CD14-positive monocyte (primary cell): ENCODE measurements around the gene MT2A. TPM values are rescaled to one million over a fixed set of nuclear protein-coding genes. Genes with fewer than 3 reads are reported as not detected.

ENCODE experiments used
- DNase-seq, 3 donors: peaks; one replicate each; pipeline ENCODE4 v3.0.0-alpha.2; 2011 to 2022
- H2AFZ ChIP-seq: 2 replicates; pipeline ENCODE4 v1.6.0; 2012; ENCODE audit warnings: mild to moderate bottlenecking, low read depth, low read length, inconsistent platforms; ENCODE audit not compliant: insufficient read depth, poor library complexity, severe bottlenecking
- H3K27ac ChIP-seq, 2 donors: 1 replicate in 1 of 2; 2 replicates in 1 of 2; pipeline ENCODE4 v1.5.1; 2012 to 2013; ENCODE audit warnings: low read length in 2 of 2, control low read depth in 1 of 2, inconsistent platforms in 1 of 2, low read depth in 1 of 2, mild to moderate bottlenecking in 1 of 2
- H3K27me3 ChIP-seq, 2 donors: one replicate each; pipeline versions ENCODE4 v1.6.0 to v1.6.1; 2011 to 2013; ENCODE audit warnings: low read length in 2 of 2; ENCODE audit not compliant: control insufficient read depth in 2 of 2, insufficient read depth in 2 of 2
- H3K36me3 ChIP-seq, 2 donors: replicated peaks in 1 of 2; 1 replicate in 1 of 2; 2 replicates in 1 of 2; pipeline versions ENCODE4 v1.5.1 to v1.6.1; 2012 to 2013; ENCODE audit warnings: low read length in 2 of 2, control low read depth in 1 of 2, inconsistent platforms in 1 of 2, mild to moderate bottlenecking in 1 of 2; ENCODE audit not compliant: insufficient read depth in 2 of 2, control insufficient read depth in 1 of 2
- H3K4me1 ChIP-seq, 2 donors: 1 replicate in 1 of 2; 2 replicates in 1 of 2; pipeline versions ENCODE4 v1.5.1 to v1.6.1; 2012 to 2013; ENCODE audit warnings: low read length in 2 of 2, control low read depth in 1 of 2, inconsistent platforms in 1 of 2, mild to moderate bottlenecking in 1 of 2, moderate library complexity in 1 of 2; ENCODE audit not compliant: insufficient read depth in 2 of 2, control insufficient read depth in 1 of 2
- H3K4me2 ChIP-seq: replicated peaks from 2 replicates; pipeline ENCODE3; 2012; ENCODE audit warnings: low read length, moderate library complexity, mild to moderate bottlenecking; ENCODE audit not compliant: poor library complexity, severe bottlenecking; ENCODE audit errors: extremely low read depth
- H3K4me3 ChIP-seq, 3 experiments: fragments of 200-600 bp in 1 of 3; sonication (generic) in 1 of 3; replicated peaks in 1 of 3; 1 replicate in 2 of 3; 2 replicates in 1 of 3; pipeline ENCODE4 v1.5.1; 2011 to 2013; ENCODE audit warnings: low read length in 3 of 3, mild to moderate bottlenecking in 3 of 3, control low read depth in 2 of 3, low read depth in 2 of 3, inconsistent platforms in 1 of 3, moderate library complexity in 1 of 3
- H3K79me2 ChIP-seq: 2 replicates; pipeline ENCODE4 v1.6.0; 2012; ENCODE audit warnings: mild to moderate bottlenecking, control low read depth, inconsistent platforms, low read length, moderate library complexity; ENCODE audit not compliant: insufficient read depth
- H3K9ac ChIP-seq: 2 replicates; pipeline ENCODE4 v1.6.0; 2017; ENCODE audit warnings: low read length, mild to moderate bottlenecking; ENCODE audit not compliant: insufficient read depth, poor library complexity, severe bottlenecking
- H3K9me3 ChIP-seq, 2 donors: replicated peaks in 1 of 2; 1 replicate in 1 of 2; 2 replicates in 1 of 2; pipeline versions ENCODE4 v1.5.1 to v1.6.1; 2012 to 2013; ENCODE audit warnings: low read length in 2 of 2, control low read depth in 1 of 2; ENCODE audit not compliant: control insufficient read depth in 1 of 2, insufficient read depth in 1 of 2
- H4K20me1 ChIP-seq: 2 replicates; pipeline ENCODE4 v1.6.0; 2012; ENCODE audit warnings: mild to moderate bottlenecking, low read length, control low read depth, moderate library complexity; ENCODE audit not compliant: insufficient read depth
- H3K27ac Mint-ChIP-seq, 7 donors: one replicate each; pipeline ENCODE4 v1.8.0; 2020; ENCODE audit warnings: mild to moderate bottlenecking in 7 of 7, mixed read lengths in 7 of 7, moderate library complexity in 6 of 7, inconsistent platforms in 2 of 7
- H3K27me3 Mint-ChIP-seq, 3 donors: one replicate each; pipeline ENCODE4 v1.8.0; 2021 to 2022; ENCODE audit warnings: low read depth in 3 of 3, mild to moderate bottlenecking in 3 of 3, mixed read lengths in 3 of 3, moderate library complexity in 3 of 3, inconsistent platforms in 1 of 3
- H3K36me3 Mint-ChIP-seq, 2 donors: one replicate each; pipeline ENCODE4 v1.8.0; 2020; ENCODE audit warnings: mixed read lengths in 2 of 2, inconsistent platforms in 1 of 2, mild to moderate bottlenecking in 1 of 2
- H3K4me1 Mint-ChIP-seq: one replicate; pipeline ENCODE4 v1.8.0; 2020; ENCODE audit warnings: mild to moderate bottlenecking, mixed read lengths
- H3K4me3 Mint-ChIP-seq, 2 donors: one replicate each; pipeline ENCODE4 v1.8.0; 2020; ENCODE audit warnings: mild to moderate bottlenecking in 2 of 2, mixed read lengths in 2 of 2, moderate library complexity in 1 of 2
- H3K9me3 Mint-ChIP-seq, 7 donors: one replicate each; pipeline ENCODE4 v1.8.0; 2020 to 2022; ENCODE audit warnings: mixed read lengths in 7 of 7, mild to moderate bottlenecking in 6 of 7, moderate library complexity in 6 of 7, inconsistent platforms in 2 of 7
- CTCF ChIP-seq: fragments of 200-600 bp; IDR thresholded peaks from one replicate; pipeline ENCODE4 v1.8.0; 2022; ENCODE audit warnings: antibody characterized with exemption, mild to moderate bottlenecking
- WGBS: methylation state at CpG from one replicate; pipeline ENCODE4 v1.1.5; 2013; ENCODE audit warnings: missing lambda C conversion rate; ENCODE audit not compliant: insufficient coverage; 5-methylcytosine and 5-hydroxymethylcytosine counted together
- intact Hi-C, 2 donors: fragments of 100-400 bp; cut with micrococcal nuclease; formaldehyde crosslinking; loops; one replicate each; pipeline versions ENCODE4 v1.15.0 to v1.15.1; 2023
- polyA plus RNA-seq, 3 donors: library from polyadenylated mRNA; depleted of rRNA in 1 of 3; unstranded in 2 of 3; stranded (reverse) in 1 of 3; fragments of 300-500 nt in 2 of 3; fragments of >200 nt in 1 of 3; fragmentation: Illumina TruSeq in 2 of 3; gene quantifications; 1 replicate in 2 of 3; 2 replicates in 1 of 3; pipeline ENCODE4 v1.2.3, GENCODE V29; 2012 to 2021

MT2A gene
- polyA plus RNA-seq, 3 donors, result 26.8 to 228 (median 126) TPM

GRCh38 chr16:56571525-56571924 is 36.9 kb upstream of the MT2A start:
- no peaks in the 10 kb centered on the region for H3K9me3 ChIP-seq
- TF ChIP-seq CTCF, result no peak
- Mint-ChIP-seq H3K27me3 (peaks cover 2 to 10% (median 7%) of the 10 kb centered on the region in 3 donors), H3K9me3 (peaks cover 0 to 9% (median 3%) of the 10 kb centered on the region in 7 donors), H3K4me1 (peaks cover 3% of the 10 kb centered on the region), H3K36me3 (no peaks in the 10 kb centered on the region), H3K4me3 (no peak overlapping the region), H3K27ac (no peak overlapping the region)
- no peak overlapping the region for H3K9ac ChIP-seq
- H4K20me1 ChIP-seq, result no peaks in the 10 kb centered on the region
- H3K36me3 ChIP-seq, result no peaks in the 10 kb centered on the region
- no peaks in the 10 kb centered on the region for H3K27me3 ChIP-seq
- no peak overlapping the region for H3K4me3 ChIP-seq
- no peaks in the 10 kb centered on the region for H3K79me2 ChIP-seq
- intact Hi-C loops, result no loop called here
- H3K4me2 ChIP-seq, result no peak overlapping the region
- WGBS, result 95% methylated on average over 11 of the region's 11 CpGs
- H3K4me1 ChIP-seq, result no peaks in the 10 kb centered on the region
- H2AFZ ChIP-seq, result no peak overlapping the region
- no peak overlapping the region for H3K27ac ChIP-seq
- no peak for DNase-seq

- no peak overlapping the region for H3K27ac Mint-ChIP-seq
- Histone ChIP-seq H3K4me3 (no peak overlapping the region), H3K9ac (no peak overlapping the region), H2AFZ (no peak overlapping the region), H3K79me2 (no peaks in the 10 kb centered on the region), H3K27me3 (no peaks in the 10 kb centered on the region), H3K4me1 (no peaks in the 10 kb centered on the region), H3K36me3 (no peaks in the 10 kb centered on the region), H4K20me1 (no peaks in the 10 kb centered on the region), H3K9me3 (no peaks in the 10 kb centered on the region), H3K27ac (no peak overlapping the region), H3K4me2 (no peak overlapping the region)
- H3K9me3 Mint-ChIP-seq, result peaks cover 0 to 9% (median 4%) of the 10 kb centered on the region in 7 donors
- no peak for DNase-seq
- no peak for TF ChIP-seq CTCF
- no CpG with 5 or more reads among the region's 1 CpG for WGBS
- no peak overlapping the region for H3K4me3 Mint-ChIP-seq
- no peaks in the 10 kb centered on the region for H3K4me1 Mint-ChIP-seq
- no peaks in the 10 kb centered on the region for H3K36me3 Mint-ChIP-seq
- H3K27me3 Mint-ChIP-seq, result peaks cover 3 to 6% (median 4%) of the 10 kb centered on the region in 3 donors
- intact Hi-C loops, result loop anchor here in 1 of 2 donors (5.0 kb wide), 1 partner anchor 128 kb away; no protein-coding TSS in a partner anchor
Observed at GRCh38 chr16:56574625-56575024, 33.8 kb upstream of the MT2A start.
